ENCODE results near the gene FBXW5.

DNA sequence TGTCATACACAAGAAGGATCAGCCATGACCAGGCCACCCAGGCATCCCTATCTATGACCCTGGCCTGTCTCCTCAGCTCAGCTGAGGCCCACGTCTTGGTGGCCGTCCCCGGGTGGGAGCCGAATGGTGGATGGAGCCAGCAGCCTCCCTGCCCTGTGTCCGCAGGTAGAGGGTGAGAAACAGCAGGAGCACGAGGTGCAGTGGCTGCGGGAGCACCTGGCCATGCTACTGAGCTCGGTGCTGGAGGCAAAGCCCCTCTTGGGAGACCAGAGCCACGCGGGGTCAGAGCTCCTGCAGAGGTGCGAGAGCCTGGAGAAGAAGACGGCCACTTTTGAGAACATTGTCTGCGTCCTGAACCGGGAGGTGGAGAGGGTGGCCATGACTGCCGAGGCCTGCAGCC is 24.5 kb downstream of the FBXW5 start:
- TF ChIP-seq POLR2AphosphoS5 (IDR thresholded peaks at IDR 0.05; ENCODE audit: borderline replicate concordance, low read depth, low read length) (no peak), FOXP2 (optimal IDR thresholded peaks at IDR 0.05; ENCODE audit: control extremely low read depth, extremely low read length, insufficient read depth) (no peak)

Measured in SK-N-MC (cell line).